Transverse colon (tissue), 4 donors: ENCODE data around the gene WSCD2.

Source experiments
- EP300 ChIP-seq: sonication (generic); formaldehyde crosslinking; IDR thresholded peaks from one replicate; pipeline ENCODE4 v1.6.1; 2017; ENCODE audit warnings: antibody characterized with exemption, low read depth
- POLR2A ChIP-seq: fragments of 450-650 bp; IDR thresholded peaks from one replicate; pipeline ENCODE4 v1.6.1; 2016; ENCODE audit warnings: antibody characterized with exemption, mild to moderate bottlenecking, moderate library complexity
- POLR2AphosphoS5 ChIP-seq, 3 donors: sonication (generic); formaldehyde crosslinking; IDR thresholded peaks; one replicate each; pipeline ENCODE4 v1.6.1; 2016; ENCODE audit warnings: antibody characterized with exemption in 3 of 3
- TF ChIP-seq, protein P1 (sequence below), 5 experiments: fragments of 200-600 bp in 3 of 5; fragments of 450-650 bp in 2 of 5; sonication (generic) in 3 of 5; IDR thresholded peaks; 1 replicate in 2 of 5; 2 replicates in 3 of 5; pipeline ENCODE4 v1.5.1; 2016 to 2017; ENCODE audit warnings: antibody characterized with exemption in 5 of 5, inconsistent platforms in 3 of 5, mild to moderate bottlenecking in 2 of 5, moderate library complexity in 1 of 5

- no peak for TF ChIP-seq POLR2AphosphoS5 (IDR thresholded peaks at IDR 0.05)
- TF ChIP-seq, protein P1, sequence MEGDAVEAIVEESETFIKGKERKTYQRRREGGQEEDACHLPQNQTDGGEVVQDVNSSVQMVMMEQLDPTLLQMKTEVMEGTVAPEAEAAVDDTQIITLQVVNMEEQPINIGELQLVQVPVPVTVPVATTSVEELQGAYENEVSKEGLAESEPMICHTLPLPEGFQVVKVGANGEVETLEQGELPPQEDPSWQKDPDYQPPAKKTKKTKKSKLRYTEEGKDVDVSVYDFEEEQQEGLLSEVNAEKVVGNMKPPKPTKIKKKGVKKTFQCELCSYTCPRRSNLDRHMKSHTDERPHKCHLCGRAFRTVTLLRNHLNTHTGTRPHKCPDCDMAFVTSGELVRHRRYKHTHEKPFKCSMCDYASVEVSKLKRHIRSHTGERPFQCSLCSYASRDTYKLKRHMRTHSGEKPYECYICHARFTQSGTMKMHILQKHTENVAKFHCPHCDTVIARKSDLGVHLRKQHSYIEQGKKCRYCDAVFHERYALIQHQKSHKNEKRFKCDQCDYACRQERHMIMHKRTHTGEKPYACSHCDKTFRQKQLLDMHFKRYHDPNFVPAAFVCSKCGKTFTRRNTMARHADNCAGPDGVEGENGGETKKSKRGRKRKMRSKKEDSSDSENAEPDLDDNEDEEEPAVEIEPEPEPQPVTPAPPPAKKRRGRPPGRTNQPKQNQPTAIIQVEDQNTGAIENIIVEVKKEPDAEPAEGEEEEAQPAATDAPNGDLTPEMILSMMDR (IDR thresholded peaks at IDR 0.05): no peak
- no peak for TF ChIP-seq EP300
- TF ChIP-seq POLR2A: no peak
Observed at GRCh38 chr12:108106599-108106998, 22.5 kb upstream of the WSCD2 start.
